AG10803 (cell line): ENCODE results near the gene PLXNA2.

Source experiments
- DNase-seq: peaks from one replicate; pipeline ENCODE4 v3.0.0; 2010; ENCODE audit warnings: low read depth
- H3K4me3 ChIP-seq: 2 replicates; pipeline ENCODE4 v1.5.1; 2011; ENCODE audit warnings: mild to moderate bottlenecking, low read length, control low read depth
- CTCF ChIP-seq: conservative IDR thresholded peaks from 2 replicates; pipeline ENCODE4 v1.5.1; 2011; ENCODE audit warnings: mild to moderate bottlenecking, low read length, control low read depth, inconsistent platforms

Gene PLXNA2

GRCh38 chr1:208243967-208244916 lies at the start of gene PLXNA2:
PLXNA2 (minus strand) TSS chr1:208244384; CDS start chr1:208217922, 26,462 bp downstream.
- H3K4me3 ChIP-seq = peak within 1 kb of the TSS; percentile 82
- no peak for TF ChIP-seq CTCF
- DNase-seq = peak; percentile 65

- no peak for DNase-seq
- no peak overlapping the region for H3K4me3 ChIP-seq
- no peak for TF ChIP-seq CTCF
Observed at GRCh38 chr1:208292908-208293307, 48.7 kb upstream of the PLXNA2 start.

- DNase-seq = peak; percentile 8
- TF ChIP-seq CTCF = no peak
Observed at GRCh38 chr1:208291923-208292711, 47.9 kb upstream of the PLXNA2 start.

GRCh38 chr1:208291129-208291528 lies 46.9 kb upstream of the PLXNA2 start:
- DNase-seq = no peak
- TF ChIP-seq CTCF = no peak

More at GRCh38 chr1:208291923-208292711, 47.9 kb upstream of the PLXNA2 start:
- no peak overlapping the region for H3K4me3 ChIP-seq

GRCh38 chr1:208289716-208290115 lies 45.5 kb upstream of the PLXNA2 start:
- no peak for TF ChIP-seq CTCF
- H3K4me3 ChIP-seq = no peak overlapping the region
- no peak for DNase-seq

More at GRCh38 chr1:208291129-208291528, 46.9 kb upstream of the PLXNA2 start:
- no peak overlapping the region for H3K4me3 ChIP-seq

GRCh38 chr1:208288495-208288894 lies 44.3 kb upstream of the PLXNA2 start:
- no peak for TF ChIP-seq CTCF
- no peak for DNase-seq
- no peak overlapping the region for H3K4me3 ChIP-seq
